ENCODE measurements around the gene PPARGC1A.

GRCh38 chr4:23828020-23828715 lies 61.7 kb downstream of the PPARGC1A start:
- TF ChIP-seq CEBPB (IDR thresholded peaks at IDR 0.05) (no peak), EGR1 (IDR thresholded peaks at IDR 0.05) (no peak), NFIC (IDR thresholded peaks at IDR 0.05) (no peak), CREB1 (IDR thresholded peaks at IDR 0.05; ENCODE audit: low read depth) (no peak), TAF1 (IDR thresholded peaks at IDR 0.05; ENCODE audit: low read depth) (no peak), REST (IDR thresholded peaks at IDR 0.05; ENCODE audit: low read depth) (no peak), YY1 (IDR thresholded peaks at IDR 0.05; ENCODE audit: low read depth) (no peak), TEAD4 (IDR thresholded peaks at IDR 0.05) (no peak), EP300 (IDR thresholded peaks at IDR 0.05; ENCODE audit: borderline replicate concordance) (no peak), FOXM1 (IDR thresholded peaks at IDR 0.05; ENCODE audit: borderline replicate concordance, low read depth) (no peak), USF1 (IDR thresholded peaks at IDR 0.05) (no peak), TCF12 (IDR thresholded peaks at IDR 0.05; ENCODE audit: low read depth) (no peak), RAD21 (IDR thresholded peaks at IDR 0.05; ENCODE audit: low read depth) (no peak)
- TF ChIP-seq, protein P1, sequence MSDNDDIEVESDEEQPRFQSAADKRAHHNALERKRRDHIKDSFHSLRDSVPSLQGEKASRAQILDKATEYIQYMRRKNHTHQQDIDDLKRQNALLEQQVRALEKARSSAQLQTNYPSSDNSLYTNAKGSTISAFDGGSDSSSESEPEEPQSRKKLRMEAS (IDR thresholded peaks at IDR 0.05): no peak

All from Ishikawa (cell line).